Duodenal mucosa (tissue), 2 donors: ENCODE data around the gene PRM2.

ENCODE experiments used
- H3K27ac ChIP-seq: one replicate; pipeline ENCODE4 v1.7.0; 2013; ENCODE audit warnings: low read depth, low read length
- H3K27me3 ChIP-seq, 2 donors: one replicate each; pipeline ENCODE4 v1.7.0; 2013; ENCODE audit warnings: low read length in 2 of 2, control low read depth in 1 of 2; ENCODE audit not compliant: insufficient read depth in 2 of 2, control insufficient read depth in 1 of 2
- H3K36me3 ChIP-seq, 2 donors: one replicate each; pipeline ENCODE4 v1.7.0; 2013; ENCODE audit warnings: low read length in 2 of 2, control low read depth in 1 of 2; ENCODE audit not compliant: insufficient read depth in 2 of 2, control insufficient read depth in 1 of 2
- H3K4me1 ChIP-seq, 2 donors: one replicate each; pipeline ENCODE4 v1.7.0; 2013; ENCODE audit warnings: low read length in 2 of 2, control low read depth in 1 of 2; ENCODE audit not compliant: insufficient read depth in 2 of 2, control insufficient read depth in 1 of 2
- H3K4me3 ChIP-seq, 2 donors: one replicate each; pipeline ENCODE4 v1.7.0; 2013; ENCODE audit warnings: low read length in 2 of 2, low read depth in 1 of 2
- H3K9ac ChIP-seq, 2 donors: one replicate each; pipeline ENCODE4 v1.7.0; 2013; ENCODE audit warnings: low read length in 2 of 2, low read depth in 1 of 2
- H3K9me3 ChIP-seq, 2 donors: one replicate each; pipeline ENCODE4 v1.7.0; 2013; ENCODE audit warnings: low read length in 2 of 2, control low read depth in 1 of 2; ENCODE audit not compliant: control insufficient read depth in 1 of 2

PRM2 gene

DNA sequence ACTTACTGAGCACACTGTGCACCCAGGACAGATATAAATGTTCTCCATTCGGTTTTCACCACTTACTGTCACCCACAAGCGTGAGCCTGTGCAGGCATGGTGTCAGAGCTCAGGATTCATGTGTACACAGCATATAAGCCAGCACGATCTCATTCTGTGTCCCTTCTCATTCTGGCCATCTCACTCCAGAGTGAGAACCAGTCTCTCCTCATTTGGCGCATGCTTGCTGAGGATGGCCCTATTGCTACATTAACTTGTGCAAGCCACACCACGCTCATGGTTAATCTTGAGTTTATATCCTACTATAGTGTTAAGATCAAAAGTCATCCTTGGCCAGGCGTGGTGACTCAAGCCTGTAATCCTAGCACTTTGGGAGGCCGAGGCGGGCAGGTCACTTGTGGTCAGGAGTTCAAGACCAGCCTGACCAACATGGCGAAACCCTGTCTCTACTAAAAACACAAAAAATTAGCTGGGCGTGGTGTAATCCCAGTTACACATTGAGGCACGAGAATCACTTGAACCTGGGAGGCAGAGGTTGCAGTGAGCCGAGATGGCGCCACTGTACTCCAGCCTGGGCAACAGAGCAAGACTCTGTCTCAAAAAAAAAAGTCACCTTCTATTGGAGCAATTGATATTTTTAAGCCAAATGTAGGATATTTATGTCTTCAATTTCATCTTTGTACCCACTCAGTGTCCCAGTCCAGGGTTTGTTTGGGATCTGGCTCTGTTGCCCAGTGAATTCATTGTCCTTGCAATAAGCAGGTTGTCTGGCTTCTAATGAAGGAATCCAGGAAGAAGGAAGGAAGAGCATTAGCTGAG is 41.2 kb downstream of the PRM2 start:
- H3K36me3 ChIP-seq, result no peaks in the 10 kb centered on the region
- H3K27ac ChIP-seq, result no peak overlapping the region
- peaks cover 5 to 7% of the 10 kb centered on the region in 2 donors for H3K4me1 ChIP-seq
- H3K4me3 ChIP-seq, result no peak overlapping the region
- H3K9ac ChIP-seq, result no peak overlapping the region
- no peaks in the 10 kb centered on the region for H3K27me3 ChIP-seq
- H3K9me3 ChIP-seq, result no peaks in the 10 kb centered on the region

DNA sequence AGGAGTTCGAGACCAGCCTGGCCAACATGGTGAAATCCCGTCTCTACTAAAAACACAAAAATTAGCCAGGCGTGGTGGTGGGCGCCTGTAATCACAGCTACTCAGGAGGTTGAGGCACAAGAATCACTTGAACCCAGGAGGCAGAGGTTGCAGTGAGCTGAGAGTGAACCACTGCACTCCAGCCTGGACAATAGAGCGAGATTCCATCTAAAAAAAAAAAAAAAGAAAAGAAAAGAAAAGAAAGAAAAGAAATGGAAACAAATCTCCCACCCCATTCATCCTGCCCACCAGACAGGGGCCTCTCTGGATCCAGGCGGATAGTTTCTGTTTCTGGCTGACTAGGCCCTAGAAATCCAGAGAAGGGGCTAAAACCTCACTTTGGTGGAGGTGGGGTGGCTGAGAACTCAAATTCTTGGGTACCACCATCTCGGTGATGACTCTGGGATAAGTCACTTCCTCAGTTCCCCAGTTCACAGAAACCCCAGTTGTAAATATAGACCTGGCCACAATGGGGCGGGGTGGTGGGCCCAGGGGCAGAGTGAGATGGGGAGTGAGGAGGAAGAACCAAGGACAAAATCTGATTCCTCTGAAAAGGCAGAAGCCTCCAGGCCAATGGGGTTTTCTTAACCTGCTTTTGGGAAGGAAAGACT is 42.4 kb downstream of the PRM2 start:
- Histone ChIP-seq H3K27me3 (no peaks in the 10 kb centered on the region), H3K9ac (no peak overlapping the region), H3K27ac (no peak overlapping the region), H3K9me3 (no peaks in the 10 kb centered on the region), H3K4me3 (no peak overlapping the region), H3K4me1 (peaks cover 5 to 7% of the 10 kb centered on the region in 2 donors), H3K36me3 (no peaks in the 10 kb centered on the region)

DNA sequence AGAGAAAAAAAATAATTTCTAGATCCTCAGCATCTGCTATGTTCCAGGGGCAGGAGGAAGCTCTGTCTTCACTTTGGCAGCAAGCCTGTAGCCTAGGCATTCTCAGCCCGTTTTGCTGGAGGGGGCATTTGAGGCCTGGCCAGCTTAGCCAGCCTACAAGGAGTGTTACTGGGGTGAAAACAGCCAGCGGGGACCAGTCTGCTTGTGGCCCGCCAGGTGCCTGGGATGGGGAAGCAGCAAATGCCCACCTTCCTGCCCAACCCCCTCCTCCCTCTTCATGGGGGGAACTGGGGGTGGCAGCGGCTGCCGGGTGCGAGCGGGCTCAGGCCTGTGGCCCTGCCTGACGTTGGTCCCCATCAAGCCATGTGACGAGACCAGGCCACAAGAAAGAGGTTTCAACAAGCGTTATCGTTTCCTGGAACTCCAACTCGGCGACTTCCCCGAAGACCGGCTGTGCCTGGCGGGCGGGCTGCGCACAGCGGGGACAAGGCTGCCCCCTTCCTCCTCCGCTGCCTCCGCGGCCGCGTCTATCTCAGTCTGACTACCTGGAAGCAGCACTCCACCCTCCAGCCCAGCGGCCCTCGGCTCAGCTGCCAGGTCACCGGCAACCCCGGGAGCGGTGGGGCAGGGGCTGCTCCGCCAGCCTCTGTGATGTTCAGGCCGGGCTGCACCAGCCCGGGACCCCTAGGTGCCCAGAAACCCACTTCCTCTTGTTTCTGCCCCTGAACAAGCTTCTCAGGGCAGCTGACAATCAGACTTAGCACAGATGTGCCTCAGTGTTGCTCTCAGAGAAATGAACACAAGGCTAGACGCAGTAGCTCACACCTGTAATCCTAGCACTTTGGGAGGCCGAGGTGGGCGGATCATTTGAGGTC is 43.2 kb downstream of the PRM2 start:
- Histone ChIP-seq H3K27me3 (no peaks in the 10 kb centered on the region), H3K36me3 (no peaks in the 10 kb centered on the region), H3K9ac (no peak overlapping the region), H3K4me1 (peaks cover 5 to 7% of the 10 kb centered on the region in 2 donors), H3K4me3 (peak overlapping the region in 1 of 2 donors; percentile 10), H3K9me3 (no peaks in the 10 kb centered on the region), H3K27ac (peak overlapping the region; percentile 42)

DNA sequence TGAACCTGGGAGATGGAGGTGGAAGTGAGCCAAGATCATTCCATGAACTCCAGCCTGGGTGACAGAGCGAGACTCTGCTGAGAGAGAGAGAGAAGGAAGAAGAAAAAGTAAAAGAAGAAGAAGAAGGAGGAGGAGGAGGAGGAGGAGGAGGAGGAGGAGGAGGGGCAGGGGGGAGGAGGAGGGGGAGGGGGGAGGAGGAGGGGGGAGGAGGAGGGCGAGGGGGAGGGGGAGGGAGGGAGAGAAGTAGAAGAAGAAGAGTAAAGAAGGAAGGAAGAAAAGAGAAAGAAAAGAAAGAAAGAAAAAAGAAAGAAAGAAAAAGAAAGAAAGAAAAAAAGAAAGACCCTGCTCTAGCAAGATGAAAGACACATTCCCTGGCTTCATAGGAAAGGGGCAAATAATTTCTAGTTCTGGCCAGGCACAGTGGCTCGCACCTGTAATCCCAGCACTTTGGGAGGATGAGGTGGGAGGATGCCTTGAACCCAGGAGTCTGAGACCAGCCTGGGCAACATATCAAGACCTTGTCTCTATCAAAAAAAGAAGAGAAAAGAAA is 43.9 kb downstream of the PRM2 start:
- no peak overlapping the region for H3K4me3 ChIP-seq
- no peaks in the 10 kb centered on the region for H3K36me3 ChIP-seq
- H3K9me3 ChIP-seq, result no peaks in the 10 kb centered on the region
- peaks cover 5 to 7% of the 10 kb centered on the region in 2 donors for H3K4me1 ChIP-seq
- H3K27ac ChIP-seq, result no peak overlapping the region
- no peak overlapping the region for H3K9ac ChIP-seq
- no peaks in the 10 kb centered on the region for H3K27me3 ChIP-seq

DNA sequence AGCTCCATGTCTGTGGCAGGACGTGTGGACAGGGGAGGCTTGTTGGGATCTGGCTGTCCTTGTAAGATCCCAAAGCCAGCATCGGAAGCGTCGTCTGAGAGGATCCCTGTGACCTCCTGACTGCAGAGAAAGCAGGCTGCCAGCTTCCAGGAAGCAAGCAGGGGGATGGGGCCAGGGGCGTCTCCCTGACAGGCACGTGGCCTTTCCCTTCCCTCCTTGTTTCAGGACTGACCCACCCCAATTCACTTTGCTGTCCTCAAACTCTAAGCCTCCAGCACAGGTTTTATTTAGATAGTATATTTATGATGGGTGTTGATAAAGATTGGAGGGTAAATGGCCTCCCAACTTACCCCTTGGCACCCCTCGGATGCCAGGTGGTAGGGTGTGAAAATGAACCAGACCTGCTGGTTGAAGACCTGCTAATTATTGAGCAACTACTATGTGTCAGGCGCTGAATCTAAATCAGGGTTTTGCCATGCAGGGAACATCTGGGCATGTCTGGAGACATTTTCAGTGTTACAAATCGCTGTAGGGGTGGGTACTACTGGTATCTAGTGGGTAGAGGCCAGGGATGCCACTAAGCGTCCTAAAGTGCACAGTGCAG is 44.8 kb downstream of the PRM2 start:
- Histone ChIP-seq H3K27ac (no peak overlapping the region), H3K36me3 (no peaks in the 10 kb centered on the region), H3K9me3 (no peaks in the 10 kb centered on the region), H3K4me1 (peaks cover 5 to 7% of the 10 kb centered on the region in 2 donors), H3K27me3 (no peaks in the 10 kb centered on the region), H3K9ac (no peak overlapping the region), H3K4me3 (no peak overlapping the region)

DNA sequence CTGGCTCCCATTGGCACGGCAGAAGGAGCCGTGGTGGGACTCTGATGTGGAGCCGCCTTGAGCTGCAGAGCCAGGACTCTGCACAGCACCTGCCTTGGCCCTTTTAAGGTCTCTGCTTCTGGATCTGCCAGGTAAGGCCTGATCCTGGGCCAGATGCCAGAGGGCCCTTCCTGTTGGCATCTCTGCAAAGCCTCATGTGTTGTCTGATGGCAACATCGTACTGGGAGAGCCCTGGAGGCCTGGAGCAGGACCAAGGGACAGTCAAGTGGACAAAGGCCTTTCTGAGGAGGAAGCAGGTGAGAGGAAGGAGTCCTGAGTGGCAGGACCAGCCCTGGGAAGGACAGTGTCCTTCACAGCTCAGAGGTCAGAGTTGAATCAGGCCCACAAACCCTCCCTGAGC is 46.4 kb downstream of the PRM2 start:
- Histone ChIP-seq H3K4me1 (peaks cover 11 to 12% of the 10 kb centered on the region in 2 donors), H3K27me3 (no peaks in the 10 kb centered on the region), H3K27ac (no peak overlapping the region), H3K36me3 (no peaks in the 10 kb centered on the region), H3K4me3 (no peak overlapping the region), H3K9me3 (no peaks in the 10 kb centered on the region), H3K9ac (no peak overlapping the region)

DNA sequence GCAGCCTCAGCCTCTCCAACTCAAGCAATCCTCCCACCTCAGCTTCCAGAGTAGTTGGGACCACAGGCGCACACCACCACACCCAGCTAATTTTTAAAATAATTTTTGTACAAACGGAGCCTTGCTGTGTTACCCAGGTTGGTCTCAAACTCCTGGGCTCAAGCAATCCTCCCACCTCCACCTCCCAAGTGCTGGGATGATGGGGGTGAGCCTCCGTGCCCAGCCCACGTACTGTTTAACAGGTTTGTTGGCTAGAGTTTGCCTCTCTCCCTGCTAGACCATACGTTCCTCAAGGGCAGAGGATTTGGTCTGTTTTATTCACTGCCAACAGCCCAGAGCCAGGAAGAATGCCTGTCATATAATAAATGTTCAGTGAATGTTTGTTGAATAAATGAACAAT is 46.8 kb downstream of the PRM2 start:
- Histone ChIP-seq H3K27me3 (no peaks in the 10 kb centered on the region), H3K4me1 (peaks cover 14 to 16% of the 10 kb centered on the region in 2 donors), H3K36me3 (no peaks in the 10 kb centered on the region), H3K9me3 (no peaks in the 10 kb centered on the region), H3K27ac (no peak overlapping the region), H3K9ac (no peak overlapping the region), H3K4me3 (no peak overlapping the region)

DNA sequence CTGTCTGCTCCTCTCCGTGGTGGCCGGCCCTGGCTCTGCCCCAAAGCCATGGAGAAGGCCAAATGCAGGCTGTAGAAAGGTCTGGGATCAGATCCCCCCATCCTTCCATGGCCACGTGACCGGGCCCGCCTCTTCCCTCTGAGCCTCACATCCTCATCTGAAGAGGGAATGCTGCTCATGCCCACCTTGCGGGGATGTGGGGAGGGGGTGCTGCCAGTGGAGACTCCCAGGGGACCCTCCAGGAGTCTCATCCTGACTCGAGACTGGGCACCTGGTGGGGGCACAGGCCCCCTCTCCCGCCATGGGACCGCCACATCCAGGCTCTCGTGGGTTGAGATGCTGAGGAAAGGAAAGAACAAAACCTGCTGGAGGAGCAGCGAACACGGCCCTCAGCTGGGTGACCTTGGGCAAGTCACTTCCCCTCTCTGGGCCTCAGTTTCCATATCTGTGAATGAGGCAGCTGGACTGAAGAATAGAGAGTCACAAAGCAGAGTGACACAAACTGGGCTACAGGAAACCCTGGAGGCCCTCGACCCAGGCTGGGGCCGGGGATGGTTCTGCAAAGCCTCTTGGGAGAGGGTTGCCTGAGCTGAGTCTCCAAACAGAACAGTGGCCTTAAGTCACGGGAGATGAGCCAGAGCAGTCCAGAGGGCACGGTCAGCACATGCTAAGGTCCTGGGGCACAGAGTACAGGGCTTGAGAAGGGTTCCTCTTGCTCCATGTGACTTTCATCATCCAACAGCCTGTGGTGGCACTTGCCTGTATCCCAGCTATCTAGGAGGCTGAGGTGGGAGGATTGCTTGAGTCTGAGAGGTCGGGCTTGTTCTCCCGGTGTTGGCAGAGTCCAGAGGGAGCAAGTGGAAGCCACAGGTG is 50.4 kb downstream of the PRM2 start:
- Histone ChIP-seq H3K36me3 (no peaks in the 10 kb centered on the region), H3K4me3 (no peak overlapping the region), H3K9me3 (no peaks in the 10 kb centered on the region), H3K4me1 (peaks cover 15 to 16% of the 10 kb centered on the region in 2 donors), H3K27me3 (no peaks in the 10 kb centered on the region), H3K9ac (no peak overlapping the region), H3K27ac (no peak overlapping the region)
